Fibroblast of lung (primary cell): ENCODE data around the gene SUN5.

Experiments used
- EZH2 ChIP-seq: IDR thresholded peaks from 2 replicates; pipeline ENCODE4 v1.5.1; 2012; ENCODE audit warnings: low read length, control low read depth, mild to moderate bottlenecking; ENCODE audit errors: missing control alignments
- TF ChIP-seq, protein P1 (sequence below), 2 donors: IDR thresholded peaks in 1 of 2; conservative IDR thresholded peaks in 1 of 2; 1 replicate in 1 of 2; 2 replicates in 1 of 2; pipeline ENCODE4 v1.5.1; 2011 to 2012; ENCODE audit warnings: low read length in 2 of 2, control low read depth in 1 of 2, inconsistent platforms in 1 of 2, low read depth in 1 of 2, mild to moderate bottlenecking in 1 of 2

DNA sequence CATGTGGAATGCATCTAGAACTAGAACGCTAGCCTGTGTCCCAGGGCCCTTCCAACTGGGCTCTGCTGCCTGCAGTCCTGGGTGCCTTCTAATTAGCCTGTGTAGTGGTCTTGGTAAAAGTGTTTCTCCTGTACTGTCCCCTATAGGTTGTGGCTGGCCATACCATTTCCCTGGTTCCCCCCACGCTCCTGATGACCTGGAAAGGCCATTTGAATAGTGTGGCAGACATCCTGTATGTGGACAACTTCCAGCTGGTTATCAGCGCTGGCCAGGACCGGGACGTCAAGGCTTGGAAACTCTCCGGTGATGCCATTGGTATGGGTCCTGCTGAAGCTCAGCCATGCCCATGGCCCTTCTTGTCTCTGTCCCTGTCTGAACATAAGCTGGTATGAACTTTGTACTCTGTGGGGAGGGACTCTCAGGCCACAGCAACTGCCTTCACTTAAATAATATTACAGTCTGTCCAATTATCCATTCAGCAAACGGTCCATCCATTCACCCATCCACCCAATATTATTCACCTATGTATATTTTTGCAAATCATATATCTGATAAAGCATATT lies 60.7 kb downstream of the SUN5 start:
- TF ChIP-seq, protein P1, sequence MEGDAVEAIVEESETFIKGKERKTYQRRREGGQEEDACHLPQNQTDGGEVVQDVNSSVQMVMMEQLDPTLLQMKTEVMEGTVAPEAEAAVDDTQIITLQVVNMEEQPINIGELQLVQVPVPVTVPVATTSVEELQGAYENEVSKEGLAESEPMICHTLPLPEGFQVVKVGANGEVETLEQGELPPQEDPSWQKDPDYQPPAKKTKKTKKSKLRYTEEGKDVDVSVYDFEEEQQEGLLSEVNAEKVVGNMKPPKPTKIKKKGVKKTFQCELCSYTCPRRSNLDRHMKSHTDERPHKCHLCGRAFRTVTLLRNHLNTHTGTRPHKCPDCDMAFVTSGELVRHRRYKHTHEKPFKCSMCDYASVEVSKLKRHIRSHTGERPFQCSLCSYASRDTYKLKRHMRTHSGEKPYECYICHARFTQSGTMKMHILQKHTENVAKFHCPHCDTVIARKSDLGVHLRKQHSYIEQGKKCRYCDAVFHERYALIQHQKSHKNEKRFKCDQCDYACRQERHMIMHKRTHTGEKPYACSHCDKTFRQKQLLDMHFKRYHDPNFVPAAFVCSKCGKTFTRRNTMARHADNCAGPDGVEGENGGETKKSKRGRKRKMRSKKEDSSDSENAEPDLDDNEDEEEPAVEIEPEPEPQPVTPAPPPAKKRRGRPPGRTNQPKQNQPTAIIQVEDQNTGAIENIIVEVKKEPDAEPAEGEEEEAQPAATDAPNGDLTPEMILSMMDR (conservative IDR thresholded peaks at IDR 0.05 in 1 of 2, IDR thresholded peaks at IDR 0.05 in 1 of 2; ENCODE audit: low read depth in 1 of 2, low read length in 2 of 2): no peak
- no peak for TF ChIP-seq EZH2
